HG03432 (cell line): Measurements from ENCODE around the gene BCAR1.
"Not testable (repeated sequence)": the region's sequence is repeated elsewhere in the genome, so short reads cannot be mapped to it uniquely, and the experiment has no call there.

ENCODE experiments used
- ATAC-seq: cut with Tn5 transposase; IDR thresholded peaks from one replicate; pipeline ENCODE4 v1.9.1; 2021; ENCODE audit warnings: mild to moderate bottlenecking, moderate library complexity; ENCODE audit not compliant: unreplicated experiment

The BCAR1 gene, protein sequence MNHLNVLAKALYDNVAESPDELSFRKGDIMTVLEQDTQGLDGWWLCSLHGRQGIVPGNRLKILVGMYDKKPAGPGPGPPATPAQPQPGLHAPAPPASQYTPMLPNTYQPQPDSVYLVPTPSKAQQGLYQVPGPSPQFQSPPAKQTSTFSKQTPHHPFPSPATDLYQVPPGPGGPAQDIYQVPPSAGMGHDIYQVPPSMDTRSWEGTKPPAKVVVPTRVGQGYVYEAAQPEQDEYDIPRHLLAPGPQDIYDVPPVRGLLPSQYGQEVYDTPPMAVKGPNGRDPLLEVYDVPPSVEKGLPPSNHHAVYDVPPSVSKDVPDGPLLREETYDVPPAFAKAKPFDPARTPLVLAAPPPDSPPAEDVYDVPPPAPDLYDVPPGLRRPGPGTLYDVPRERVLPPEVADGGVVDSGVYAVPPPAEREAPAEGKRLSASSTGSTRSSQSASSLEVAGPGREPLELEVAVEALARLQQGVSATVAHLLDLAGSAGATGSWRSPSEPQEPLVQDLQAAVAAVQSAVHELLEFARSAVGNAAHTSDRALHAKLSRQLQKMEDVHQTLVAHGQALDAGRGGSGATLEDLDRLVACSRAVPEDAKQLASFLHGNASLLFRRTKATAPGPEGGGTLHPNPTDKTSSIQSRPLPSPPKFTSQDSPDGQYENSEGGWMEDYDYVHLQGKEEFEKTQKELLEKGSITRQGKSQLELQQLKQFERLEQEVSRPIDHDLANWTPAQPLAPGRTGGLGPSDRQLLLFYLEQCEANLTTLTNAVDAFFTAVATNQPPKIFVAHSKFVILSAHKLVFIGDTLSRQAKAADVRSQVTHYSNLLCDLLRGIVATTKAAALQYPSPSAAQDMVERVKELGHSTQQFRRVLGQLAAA

DNA sequence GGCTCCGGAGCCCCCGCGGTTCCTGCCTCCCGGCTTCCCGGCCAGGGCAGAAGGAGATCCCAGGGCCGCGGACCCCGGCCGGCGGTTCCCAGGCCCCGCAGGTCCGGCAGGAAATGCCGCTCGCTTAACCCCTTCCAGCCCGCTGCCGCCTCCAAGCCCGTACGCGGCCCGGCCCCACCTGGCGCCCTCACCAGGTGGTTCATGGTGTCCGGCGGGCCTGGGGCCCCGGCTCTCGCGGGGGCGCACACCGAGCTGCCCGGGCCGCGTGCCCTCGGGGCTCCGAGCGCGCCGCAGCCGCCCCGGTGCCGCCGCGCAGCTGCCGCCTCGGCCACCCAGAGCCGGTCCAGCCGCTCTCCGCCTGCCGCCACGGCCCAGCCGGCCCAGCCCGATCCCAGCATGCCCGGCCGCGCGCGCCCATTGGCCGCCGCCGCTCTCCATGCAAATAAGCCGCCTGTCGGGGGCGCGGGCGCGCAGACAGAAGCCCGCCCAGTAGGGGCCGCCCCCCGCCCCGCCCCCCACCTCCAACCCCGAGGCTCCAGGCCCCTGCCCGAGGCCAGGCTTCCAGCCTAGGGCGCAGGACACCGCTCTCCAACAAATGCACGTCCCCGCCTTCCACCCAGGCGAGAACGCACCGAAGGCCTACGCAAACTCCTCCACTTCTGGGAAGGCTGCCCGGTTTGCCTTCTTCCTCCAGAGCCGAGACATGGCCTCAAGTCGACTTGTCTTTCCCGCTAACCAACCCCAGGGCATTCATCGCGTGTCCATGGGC, at the start of gene BCAR1:
TSS of gene BCAR1 (minus strand) at position 345 of the 769 bp plus-strand sequence. CDS start at position 203, 142 bp downstream.
- peak; percentile 81 for ATAC-seq

DNA sequence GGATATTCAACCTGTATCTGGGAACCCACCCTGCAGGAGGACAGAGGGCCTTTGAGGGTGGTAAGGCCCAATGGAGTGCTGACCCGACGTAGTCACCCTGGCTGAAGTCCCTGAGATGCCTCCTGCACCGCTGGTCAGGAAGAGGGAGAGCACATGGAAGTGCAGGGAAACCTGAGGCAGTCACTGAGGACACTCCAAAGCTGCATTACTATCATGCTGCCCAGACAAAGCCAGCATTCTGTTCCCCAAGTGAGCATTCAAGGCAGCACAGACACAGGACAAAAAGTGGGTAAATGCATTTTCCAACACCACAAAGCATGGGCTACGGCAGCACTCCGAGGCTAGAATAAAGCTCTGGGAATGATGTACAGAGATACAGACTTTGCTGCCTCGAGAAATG, 46.8 kb upstream of the BCAR1 start:
- no peak for ATAC-seq

DNA sequence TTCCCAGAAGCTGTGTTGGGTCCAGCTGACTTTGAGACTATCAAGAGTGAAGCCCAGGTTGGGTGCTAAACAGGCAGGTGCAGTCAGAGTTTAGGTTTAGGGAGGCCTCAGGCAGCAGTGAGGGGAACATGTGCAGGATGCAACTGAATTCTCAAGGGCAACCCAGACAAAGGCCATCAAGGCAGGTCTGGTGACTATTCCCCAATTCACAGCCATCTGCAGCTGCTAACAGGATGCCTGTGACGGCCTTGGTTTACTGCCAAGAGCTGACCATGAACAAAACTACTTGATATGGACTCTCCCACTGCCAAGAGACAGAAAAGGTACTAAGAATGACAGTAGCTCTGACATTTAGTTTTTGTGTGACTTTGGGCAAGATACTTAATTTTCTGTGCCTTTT, 45.2 kb upstream of the BCAR1 start:
- ATAC-seq = no peak

DNA sequence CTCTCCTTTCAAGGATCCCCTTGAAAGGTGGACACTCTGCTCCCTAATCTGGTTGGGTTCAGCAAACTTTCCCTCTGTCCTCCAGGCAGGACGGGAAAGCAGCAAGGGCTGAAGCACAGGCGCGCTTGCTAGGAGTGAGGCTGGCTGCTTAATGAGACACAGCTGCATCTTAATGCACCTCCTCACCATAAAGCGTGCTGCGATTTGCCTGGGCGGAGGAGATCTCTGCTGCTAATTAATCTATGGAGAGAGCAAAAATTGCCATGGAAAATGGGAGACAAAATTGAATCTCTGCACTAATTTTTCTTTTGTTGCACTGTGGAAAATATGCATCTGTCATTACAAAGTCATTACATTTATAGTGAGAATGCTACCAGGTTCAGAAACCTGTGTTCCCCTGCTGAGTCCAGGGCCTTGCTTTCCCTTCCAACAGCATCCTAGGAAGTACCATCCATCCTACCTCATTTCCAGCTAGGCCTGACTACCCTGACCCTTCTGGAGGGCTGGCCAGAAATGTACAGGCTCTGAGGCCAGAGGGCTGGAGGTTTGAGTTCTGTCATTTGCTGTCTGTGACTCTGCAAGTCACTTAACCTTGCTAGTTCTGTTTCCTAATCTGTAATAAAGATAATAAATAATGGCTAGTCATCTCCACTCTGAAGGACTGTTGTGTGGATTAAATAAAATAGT, 43.5 kb upstream of the BCAR1 start:
- no peak for ATAC-seq

DNA sequence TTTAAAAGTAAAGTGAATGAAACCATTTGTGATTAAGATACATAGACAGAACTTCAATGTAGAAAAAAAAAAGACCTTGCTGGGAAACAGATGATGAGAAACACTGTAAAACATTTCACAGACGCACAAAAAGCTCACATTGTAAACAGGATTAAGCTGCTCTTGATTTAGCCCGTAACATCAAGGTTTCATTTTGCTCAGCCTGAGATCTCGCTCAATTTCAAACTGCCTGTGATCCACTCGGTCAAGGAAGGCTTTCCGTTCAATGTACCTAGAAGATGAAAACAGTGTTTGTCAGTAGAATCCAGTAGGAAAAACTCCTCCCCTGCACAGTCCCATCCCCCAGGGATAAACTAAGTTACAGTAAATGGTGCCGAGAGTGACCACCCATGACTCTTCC, 42.3 kb upstream of the BCAR1 start:
- no peak for ATAC-seq

DNA sequence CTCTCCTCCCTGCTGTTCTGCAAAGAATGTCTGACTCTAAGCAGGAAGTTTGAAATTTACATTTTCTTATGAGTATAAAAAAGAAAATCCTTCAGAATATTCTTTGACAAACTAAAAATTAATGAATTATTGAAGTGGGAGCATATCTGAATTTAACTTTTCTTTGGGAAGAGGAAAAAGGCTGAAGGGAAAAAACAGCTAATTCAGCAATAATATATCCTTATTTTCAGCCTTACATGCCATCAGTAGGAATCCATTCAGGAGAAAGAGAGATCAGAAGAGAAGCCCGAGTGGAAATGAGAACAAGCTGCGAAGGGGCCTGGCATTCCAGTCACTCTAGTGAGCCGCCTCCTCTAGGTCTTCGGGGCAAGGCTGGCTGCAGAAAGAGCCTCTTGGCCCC, 41.7 kb upstream of the BCAR1 start:
- ATAC-seq = no peak

DNA sequence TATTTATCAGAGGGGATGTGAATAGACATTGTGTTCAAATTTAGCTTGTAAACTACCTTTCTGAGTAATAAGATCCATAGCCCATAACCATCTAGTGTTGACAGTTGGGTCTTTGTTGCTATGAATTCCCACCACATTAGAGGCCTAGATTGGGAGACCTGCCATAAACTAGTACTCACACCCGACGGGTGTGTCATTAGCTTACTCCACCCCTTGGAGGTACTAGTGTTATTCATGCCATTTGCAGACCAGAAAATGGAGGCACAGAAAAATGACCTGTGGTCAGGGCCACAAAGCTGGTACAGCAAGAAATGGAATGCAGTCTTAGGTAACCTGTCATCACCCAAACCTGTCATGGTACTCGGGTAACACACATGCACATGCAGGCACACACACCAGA, 41.3 kb upstream of the BCAR1 start:
- ATAC-seq = no peak

DNA sequence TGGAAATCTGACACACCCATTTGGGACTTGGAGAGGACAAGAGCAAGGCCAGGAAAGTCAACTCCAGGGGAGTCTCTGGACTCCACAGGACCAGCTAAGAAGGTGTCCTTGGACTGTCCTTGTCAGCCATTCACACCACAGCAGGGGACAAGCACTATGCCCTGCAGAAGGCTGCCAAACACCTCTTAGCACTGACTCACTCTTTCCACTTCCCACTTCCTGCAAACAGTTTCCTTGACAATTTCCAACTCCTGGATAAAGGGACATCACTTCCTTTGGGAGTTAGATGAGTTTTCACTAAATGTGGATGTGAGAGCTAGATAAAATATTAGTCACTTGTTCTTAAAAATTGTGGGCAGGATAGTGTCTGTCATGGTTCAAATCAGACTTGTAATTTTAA, 37.8 kb upstream of the BCAR1 start:
- ATAC-seq = no peak

DNA sequence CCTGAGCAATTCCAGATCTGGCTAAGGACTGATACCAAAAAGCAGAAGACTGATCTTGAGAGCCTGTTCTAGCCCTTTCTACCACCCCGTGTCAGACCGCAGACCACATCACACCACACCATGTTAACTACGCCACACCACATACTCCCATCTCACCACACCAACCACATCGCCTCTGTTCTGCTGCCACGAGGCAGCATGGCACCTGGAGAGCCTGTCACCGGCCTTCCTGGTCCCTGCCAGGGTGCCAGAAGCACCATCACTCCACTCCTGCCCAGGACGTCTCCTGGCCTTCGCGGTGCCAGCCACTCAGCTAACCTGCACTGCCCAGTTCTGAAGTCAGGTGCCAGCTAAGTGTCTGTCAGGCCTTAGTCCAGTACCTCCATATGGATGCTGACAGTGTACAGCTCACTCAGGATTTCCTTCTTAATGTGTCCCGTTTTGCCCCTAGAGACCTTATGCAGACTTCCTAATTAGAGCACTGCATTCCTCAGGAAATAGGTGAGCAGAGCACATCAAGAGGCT, 37.2 kb upstream of the BCAR1 start:
- no peak for ATAC-seq

DNA sequence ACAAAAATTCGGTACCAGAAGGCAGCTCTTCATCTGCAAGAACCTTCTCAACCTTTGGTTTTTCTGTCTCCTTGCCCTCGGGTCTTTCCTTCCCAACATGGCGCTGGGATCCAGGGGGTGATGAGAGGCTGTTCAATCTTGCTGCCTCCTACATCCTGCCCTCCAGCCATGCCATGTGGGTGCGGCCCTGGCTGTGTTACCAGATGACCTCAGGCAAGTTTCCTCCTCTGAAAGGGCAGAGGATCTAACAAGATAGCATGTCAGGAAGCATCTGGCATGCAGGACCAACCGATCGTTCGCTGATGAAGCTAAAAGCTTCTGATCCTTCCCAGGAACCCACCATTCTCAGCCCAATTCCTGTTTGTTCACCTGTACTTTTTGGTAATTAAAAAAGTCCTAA, 36.8 kb upstream of the BCAR1 start:
- ATAC-seq = no peak

DNA sequence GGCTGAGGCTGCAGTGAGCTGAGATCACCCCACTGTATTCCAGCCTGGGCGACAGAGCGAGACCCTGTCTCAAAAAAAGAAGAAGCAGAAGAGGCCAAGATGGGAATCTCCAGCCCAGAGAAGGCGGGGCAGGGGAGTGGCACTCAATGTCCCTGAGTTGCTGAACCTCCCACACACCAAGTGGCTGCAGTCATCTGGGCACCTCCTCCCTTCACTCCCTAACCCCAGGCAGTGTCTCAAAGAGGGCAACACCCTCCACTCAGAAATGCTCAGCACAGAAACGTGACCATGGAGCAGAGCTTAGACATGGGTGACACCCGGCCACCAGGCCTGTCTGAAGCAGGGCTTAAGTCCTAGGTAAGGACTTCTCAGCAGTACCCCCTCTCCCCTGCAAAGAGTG, 36.3 kb upstream of the BCAR1 start:
- no peak for ATAC-seq

DNA sequence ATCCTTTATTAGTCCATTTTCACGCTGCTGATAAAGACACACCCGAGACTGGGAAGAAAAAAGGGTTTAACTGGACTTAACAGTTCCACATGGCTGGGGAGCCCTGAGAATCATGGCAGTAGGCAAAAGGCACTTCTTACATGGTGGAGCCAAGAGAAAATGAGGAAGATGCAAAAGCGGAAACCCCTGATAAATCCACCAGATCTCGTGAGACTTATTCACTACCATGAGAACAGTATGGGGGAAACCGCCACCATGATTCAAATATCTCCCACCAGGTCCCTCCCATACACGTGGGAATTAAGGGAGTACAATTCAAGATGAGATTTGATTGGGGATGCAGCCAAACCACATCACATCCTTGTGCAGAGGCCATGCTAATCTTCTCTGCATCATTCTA, 35.0 kb upstream of the BCAR1 start:
- no peak for ATAC-seq

DNA sequence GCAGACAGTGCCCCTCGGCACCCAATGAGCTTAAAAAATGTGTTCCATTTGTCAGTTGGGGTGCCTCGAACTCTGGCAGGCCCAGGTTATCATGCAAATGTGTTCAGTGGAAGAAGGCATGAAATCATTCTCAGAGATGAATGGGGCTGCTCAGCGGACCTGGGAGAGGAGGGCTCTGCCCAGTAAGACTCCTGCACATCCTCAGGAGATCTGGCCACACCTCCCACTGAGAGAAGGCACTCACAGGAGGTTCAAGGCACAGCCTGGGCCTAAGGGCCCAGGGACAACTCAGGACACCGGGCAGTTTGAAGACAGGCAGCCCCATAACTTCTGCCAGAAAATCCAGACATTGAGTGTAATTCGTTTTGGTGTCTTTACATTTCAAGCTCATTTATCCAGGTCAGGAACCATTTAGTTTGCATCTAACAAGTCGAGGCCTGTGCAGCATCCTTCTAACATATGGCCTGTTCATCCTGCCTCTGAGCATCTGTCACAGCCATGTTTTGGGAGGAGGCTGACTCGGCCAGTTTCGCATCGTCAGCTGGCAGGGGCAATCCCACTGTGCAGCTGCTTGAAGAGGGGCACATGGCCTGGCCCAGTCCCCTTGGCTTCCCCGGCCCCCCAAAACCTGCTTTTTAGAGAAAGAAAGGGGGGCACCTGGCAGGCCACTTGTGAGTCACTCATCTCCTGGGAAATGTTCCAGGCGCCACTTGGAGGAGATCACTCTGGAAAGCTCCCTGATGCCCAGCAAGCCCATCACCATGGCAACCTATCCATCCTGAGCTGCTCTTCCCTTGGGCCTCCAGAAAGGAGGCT, 31.2 kb upstream of the BCAR1 start:
- no peak for ATAC-seq

DNA sequence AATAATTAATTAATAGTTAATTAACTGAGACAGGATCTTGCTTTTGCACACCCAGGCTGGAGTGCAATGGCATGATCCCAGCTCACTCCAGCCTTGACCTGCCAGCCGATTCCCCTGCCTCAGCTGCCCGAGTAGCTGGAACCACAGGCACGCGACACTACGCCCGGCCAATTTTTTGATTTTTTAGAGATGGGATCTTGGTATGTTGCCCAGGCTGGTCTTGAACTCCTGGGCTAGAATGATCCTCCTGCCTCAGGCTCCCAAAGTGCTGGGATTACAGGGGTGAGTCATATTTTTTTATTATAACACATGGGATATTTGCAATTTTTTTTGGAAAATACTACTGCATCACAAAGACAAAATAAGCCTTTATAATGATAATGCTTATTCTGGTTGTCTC, 30.4 kb upstream of the BCAR1 start:
- ATAC-seq = no peak

DNA sequence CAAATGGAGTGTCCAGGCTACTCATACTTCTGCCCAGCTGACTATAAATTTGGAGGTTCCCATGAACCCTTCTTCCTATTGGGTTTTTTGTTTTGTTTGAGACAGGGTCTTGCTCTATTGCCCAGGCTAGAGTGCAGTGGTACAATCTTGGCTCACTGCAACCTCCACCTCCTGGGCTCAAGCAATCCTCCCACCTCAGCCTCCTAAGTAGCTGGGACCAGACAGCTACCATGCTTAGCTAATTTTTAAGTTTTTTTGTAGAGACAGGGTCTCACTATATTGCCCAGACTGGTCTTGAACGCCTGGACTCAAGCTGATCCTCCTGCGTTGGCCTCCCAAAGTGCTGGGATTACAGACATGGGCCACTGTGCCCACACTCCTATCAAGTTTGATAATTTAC, 29.6 kb upstream of the BCAR1 start:
- not testable (repeated sequence) for ATAC-seq

DNA sequence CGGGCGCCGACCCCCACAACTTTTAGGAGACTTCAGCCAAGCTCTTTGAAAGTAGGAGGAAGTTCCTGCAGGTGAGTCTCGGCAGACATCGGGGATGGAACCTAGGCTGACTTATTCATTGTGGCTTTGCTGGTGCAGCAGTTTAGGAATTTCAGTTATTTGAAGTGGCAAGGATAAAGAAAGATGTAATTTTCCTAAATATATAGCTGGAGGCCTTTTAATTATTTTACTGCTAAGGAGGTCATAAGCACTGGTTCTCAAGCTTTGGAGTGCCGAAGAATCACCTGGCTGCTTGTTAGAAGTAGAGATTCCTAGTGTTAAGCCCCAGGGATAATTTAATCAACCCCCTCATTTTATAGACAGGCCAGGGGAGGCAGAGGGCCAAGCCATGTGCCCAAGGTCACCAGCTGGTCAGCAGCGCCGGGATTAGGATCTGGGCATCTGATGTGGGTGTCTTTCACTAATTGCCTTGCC, 28.9 kb upstream of the BCAR1 start:
- no peak for ATAC-seq

DNA sequence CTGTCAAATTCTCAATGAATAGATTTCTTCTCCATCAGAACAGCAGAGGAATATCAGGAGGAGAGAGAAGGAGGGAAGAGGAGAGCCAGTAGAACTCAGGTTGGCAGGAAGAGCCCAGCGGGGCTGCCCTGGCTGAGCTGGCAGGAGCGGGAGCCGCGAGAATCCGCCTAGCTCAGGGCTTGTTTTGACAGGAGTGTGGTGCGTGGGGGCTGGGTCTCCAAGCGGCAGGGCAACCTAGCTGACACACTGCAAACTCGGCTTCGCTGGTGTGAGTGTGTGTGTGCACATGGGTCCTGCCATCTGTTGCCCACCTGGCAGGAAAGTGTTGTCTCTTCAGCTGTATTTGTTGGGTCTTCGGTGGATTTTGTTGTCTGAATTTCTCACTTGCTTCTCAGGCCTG, 27.9 kb upstream of the BCAR1 start:
- no peak for ATAC-seq

DNA sequence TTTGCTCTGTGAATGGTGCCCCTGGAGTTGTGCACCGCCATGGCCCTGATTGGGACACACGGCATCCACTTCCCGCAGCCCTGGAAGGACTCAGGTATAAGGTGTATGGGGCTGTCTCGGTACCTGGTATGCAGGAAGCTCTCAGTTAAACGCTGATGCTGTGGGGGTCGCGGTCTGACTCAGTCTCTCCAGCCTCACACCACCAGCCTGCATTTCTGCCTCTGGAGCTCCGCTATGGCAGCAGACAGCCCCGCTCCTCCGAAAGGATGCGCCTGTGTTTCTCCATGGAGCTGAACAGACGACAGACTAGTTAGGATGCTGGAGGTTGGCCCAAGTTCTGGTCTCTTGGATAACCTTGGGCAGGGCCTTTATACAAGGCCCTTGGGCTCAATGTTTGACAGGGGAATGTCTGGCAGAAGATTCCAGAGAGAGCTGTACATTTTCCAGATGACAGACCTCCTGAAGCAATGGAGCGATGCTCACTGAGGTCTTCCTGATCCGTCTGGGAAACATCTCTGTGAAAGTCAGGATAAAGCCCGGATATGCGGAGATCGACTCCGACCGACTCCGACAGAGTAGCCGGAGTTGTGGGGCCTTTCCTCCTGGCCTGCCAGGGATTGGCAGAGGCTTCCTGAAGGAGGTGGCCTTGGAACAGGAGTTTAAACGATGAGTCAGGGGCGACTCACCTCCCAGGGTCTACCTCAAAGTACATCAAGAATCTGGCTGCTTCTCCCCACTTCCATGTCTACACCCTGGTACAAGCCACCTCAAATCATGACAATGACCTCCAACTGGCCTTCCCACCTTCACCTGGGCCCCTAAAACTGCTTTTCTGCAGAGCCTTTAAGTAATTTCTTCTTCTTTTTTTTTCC, 21.9 kb upstream of the BCAR1 start:
- no peak for ATAC-seq

DNA sequence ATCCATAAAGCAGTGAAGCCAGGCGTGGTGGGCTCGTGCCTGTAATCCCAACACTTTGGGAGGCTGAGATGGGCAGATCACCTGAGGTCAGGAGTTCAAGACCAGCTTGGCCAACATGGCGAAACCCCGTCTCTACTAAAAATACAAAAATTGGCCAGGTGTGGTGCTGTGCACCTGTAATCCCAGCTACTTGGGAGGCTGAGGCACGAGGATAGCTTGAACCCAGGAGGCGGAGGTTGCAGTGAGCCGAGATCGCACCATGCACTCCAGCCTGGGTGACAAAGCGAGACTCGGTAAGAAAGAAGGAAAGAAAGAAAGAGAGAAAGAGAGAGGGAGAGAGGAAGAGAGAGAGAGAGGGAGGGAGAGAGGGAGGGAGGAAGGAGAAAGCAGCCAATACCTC, 21.2 kb upstream of the BCAR1 start:
- ATAC-seq = not testable (repeated sequence)
